Measurements from ENCODE around the gene VSTM2L. TPM values are rescaled to one million over a fixed set of nuclear protein-coding genes. Genes with fewer than 3 reads are reported as not detected.

Gene VSTM2L
- polyA plus RNA-seq, 1 donor (not counting 4 experiments of a cell fraction or from before 2014, with no cell fraction given) = 0.75 TPM

DNA sequence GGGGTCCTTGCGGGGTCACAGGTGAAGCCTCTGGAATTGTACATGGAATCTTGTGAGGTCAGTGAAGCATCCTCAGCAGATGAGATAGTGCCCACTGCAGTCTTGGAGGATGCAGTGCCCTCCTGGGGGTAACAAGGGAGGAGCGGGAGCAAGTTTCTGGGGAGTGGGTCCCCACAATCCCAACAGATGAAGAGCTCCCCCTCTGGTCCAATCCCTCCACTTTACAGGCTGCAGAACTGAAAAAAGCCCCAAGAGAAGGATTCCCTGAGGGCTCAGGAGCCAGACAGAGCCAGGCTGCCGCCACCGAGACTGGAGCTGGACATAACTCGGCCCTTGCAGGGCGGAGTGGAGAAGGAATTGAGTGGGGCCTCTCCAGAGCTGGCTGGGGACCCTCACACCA is 77.9 kb downstream of the VSTM2L start:
- dilution Hi-C loops (cut with MboI; ENCODE audit: extremely low pct_ligation_motif_present, low sequenced_read_pairs) = no loop called here
- Histone ChIP-seq H3K36me3 (ENCODE audit: control insufficient read depth in 2 of 2, extremely low read depth in 1 of 2, insufficient read depth in 2 of 2, low read length in 2 of 2) (peaks cover 0 to 3% of the 10 kb centered on the region in 2 experiments), H3K4me2 (ENCODE audit: control insufficient read depth, extremely low read depth, insufficient read depth, low read depth, low read length) (no peak overlapping the region), H4K20me1 (ENCODE audit: control insufficient read depth, extremely low read depth, insufficient read depth, low read length) (no peaks in the 10 kb centered on the region), H3K9ac (ENCODE audit: control insufficient read depth, extremely low read depth, insufficient read depth, low read length) (no peak overlapping the region), H3K4me3 (ENCODE audit: control insufficient read depth in 2 of 3, extremely low read depth in 1 of 3, insufficient read depth in 2 of 3, low read depth in 1 of 3, low read length in 3 of 3) (no peak overlapping the region), H3K9me1 (ENCODE audit: control insufficient read depth, extremely low read depth, insufficient read depth, low read length) (no peaks in the 10 kb centered on the region), H3K9me3 (ENCODE audit: control insufficient read depth, low read depth, low read length) (no peaks in the 10 kb centered on the region), H3K27me3 (ENCODE audit: control insufficient read depth, extremely low read depth, insufficient read depth, low read length) (no peaks in the 10 kb centered on the region), H3K4me1 (ENCODE audit: control insufficient read depth, extremely low read depth, insufficient read depth, low read length) (no peaks in the 10 kb centered on the region), H3K27ac (ENCODE audit: control insufficient read depth, insufficient read depth, low read length) (no peak overlapping the region), H2AFZ (ENCODE audit: control insufficient read depth, low read length) (no peak overlapping the region), H3K79me2 (ENCODE audit: control insufficient read depth, insufficient read depth, low read length) (no peaks in the 10 kb centered on the region)
- TF ChIP-seq, protein P1, sequence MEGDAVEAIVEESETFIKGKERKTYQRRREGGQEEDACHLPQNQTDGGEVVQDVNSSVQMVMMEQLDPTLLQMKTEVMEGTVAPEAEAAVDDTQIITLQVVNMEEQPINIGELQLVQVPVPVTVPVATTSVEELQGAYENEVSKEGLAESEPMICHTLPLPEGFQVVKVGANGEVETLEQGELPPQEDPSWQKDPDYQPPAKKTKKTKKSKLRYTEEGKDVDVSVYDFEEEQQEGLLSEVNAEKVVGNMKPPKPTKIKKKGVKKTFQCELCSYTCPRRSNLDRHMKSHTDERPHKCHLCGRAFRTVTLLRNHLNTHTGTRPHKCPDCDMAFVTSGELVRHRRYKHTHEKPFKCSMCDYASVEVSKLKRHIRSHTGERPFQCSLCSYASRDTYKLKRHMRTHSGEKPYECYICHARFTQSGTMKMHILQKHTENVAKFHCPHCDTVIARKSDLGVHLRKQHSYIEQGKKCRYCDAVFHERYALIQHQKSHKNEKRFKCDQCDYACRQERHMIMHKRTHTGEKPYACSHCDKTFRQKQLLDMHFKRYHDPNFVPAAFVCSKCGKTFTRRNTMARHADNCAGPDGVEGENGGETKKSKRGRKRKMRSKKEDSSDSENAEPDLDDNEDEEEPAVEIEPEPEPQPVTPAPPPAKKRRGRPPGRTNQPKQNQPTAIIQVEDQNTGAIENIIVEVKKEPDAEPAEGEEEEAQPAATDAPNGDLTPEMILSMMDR (optimal IDR thresholded peaks at IDR 0.05 in 1 of 3, IDR thresholded peaks at IDR 0.05 in 1 of 3, conservative IDR thresholded peaks at IDR 0.05 in 1 of 3; ENCODE audit: extremely low read depth in 1 of 3, insufficient read depth in 2 of 3, low read length in 3 of 3) = no peak
- no peak for TF ChIP-seq EZH2 (IDR thresholded peaks at IDR 0.05; ENCODE audit: low read length)
- no peak for FAIRE-seq
- DNase-seq (ENCODE audit: low read depth, low spot score) = no peak

DNA sequence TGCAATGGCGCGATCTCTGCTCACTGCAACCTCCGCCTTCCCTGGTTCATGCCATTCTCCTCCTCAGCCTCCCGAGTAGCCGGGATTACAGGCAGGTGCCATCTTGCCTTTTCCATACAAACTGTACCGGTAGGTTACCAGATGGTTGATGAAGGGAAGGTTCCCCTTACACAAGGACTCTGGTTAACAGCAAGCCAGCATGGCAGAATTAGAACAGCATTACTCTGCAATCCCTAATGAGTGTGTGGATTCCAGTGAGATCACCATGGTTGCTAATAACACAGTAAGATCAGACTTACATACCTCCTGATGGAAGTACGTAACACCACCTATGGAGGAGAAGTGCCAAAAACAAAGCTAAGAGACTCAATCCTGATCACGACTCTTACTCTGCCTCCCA is 78.6 kb downstream of the VSTM2L start:
- no peak for DNase-seq (ENCODE audit: low read depth, low spot score)
- Histone ChIP-seq H3K4me1 (ENCODE audit: control insufficient read depth, extremely low read depth, insufficient read depth, low read length) (no peaks in the 10 kb centered on the region), H2AFZ (ENCODE audit: control insufficient read depth, low read length) (no peak overlapping the region), H3K79me2 (ENCODE audit: control insufficient read depth, insufficient read depth, low read length) (no peaks in the 10 kb centered on the region), H3K9me1 (ENCODE audit: control insufficient read depth, extremely low read depth, insufficient read depth, low read length) (no peaks in the 10 kb centered on the region), H3K4me2 (ENCODE audit: control insufficient read depth, extremely low read depth, insufficient read depth, low read depth, low read length) (no peak overlapping the region), H4K20me1 (ENCODE audit: control insufficient read depth, extremely low read depth, insufficient read depth, low read length) (no peaks in the 10 kb centered on the region), H3K9ac (ENCODE audit: control insufficient read depth, extremely low read depth, insufficient read depth, low read length) (no peak overlapping the region), H3K36me3 (ENCODE audit: control insufficient read depth in 2 of 2, extremely low read depth in 1 of 2, insufficient read depth in 2 of 2, low read length in 2 of 2) (peaks cover 0 to 3% of the 10 kb centered on the region in 2 experiments), H3K9me3 (ENCODE audit: control insufficient read depth, low read depth, low read length) (no peaks in the 10 kb centered on the region), H3K4me3 (ENCODE audit: control insufficient read depth in 2 of 3, extremely low read depth in 1 of 3, insufficient read depth in 2 of 3, low read depth in 1 of 3, low read length in 3 of 3) (no peak overlapping the region), H3K27me3 (ENCODE audit: control insufficient read depth, extremely low read depth, insufficient read depth, low read length) (no peaks in the 10 kb centered on the region), H3K27ac (ENCODE audit: control insufficient read depth, insufficient read depth, low read length) (no peak overlapping the region)
- TF ChIP-seq EZH2 (IDR thresholded peaks at IDR 0.05; ENCODE audit: low read length) = no peak
- TF ChIP-seq, protein P1 (optimal IDR thresholded peaks at IDR 0.05 in 1 of 3, IDR thresholded peaks at IDR 0.05 in 1 of 3, conservative IDR thresholded peaks at IDR 0.05 in 1 of 3; ENCODE audit: extremely low read depth in 1 of 3, insufficient read depth in 2 of 3, low read length in 3 of 3) = no peak
- dilution Hi-C loops (cut with MboI; ENCODE audit: extremely low pct_ligation_motif_present, low sequenced_read_pairs) = no loop called here
- no peak for FAIRE-seq
